ENCODE data around the gene SLC7A9.
A peak's percentile ranks its signal among the peaks of the same experiment; 100 is the strongest.

SLC7A9 gene

GRCh38 chr19:32876919-32877285 lies 7.3 kb upstream of the SLC7A9 start:
- Histone ChIP-seq H3K27me3 (replicated peaks) (no peaks in the 10 kb centered on the region), H3K36me3 (replicated peaks) (no peaks in the 10 kb centered on the region), H3K4me3 (ENCODE audit: low read depth, low read length) (no peak overlapping the region), H3K27ac (peak overlapping the region; percentile 54)
- peak; percentile 75 for DNase-seq
- in situ Hi-C loops (cut with HindIII; ENCODE audit: low pct_ligation_motif_present, low sequenced_read_pairs), result no loop called here
- TF ChIP-seq CTCF (IDR thresholded peaks at IDR 0.05; ENCODE audit: low read depth, low read length, missing control alignments), result no peak

GRCh38 chr19:32876236-32876918 lies 6.8 kb upstream of the SLC7A9 start:
- no peak for TF ChIP-seq CTCF (IDR thresholded peaks at IDR 0.05; ENCODE audit: low read depth, low read length, missing control alignments)
- H3K27me3 ChIP-seq (replicated peaks), result no peaks in the 10 kb centered on the region
- no peak overlapping the region for H3K4me3 ChIP-seq (ENCODE audit: low read depth, low read length)
- no peaks in the 10 kb centered on the region for H3K36me3 ChIP-seq (replicated peaks)
- DNase-seq, result no peak
- H3K27ac ChIP-seq, result no peak overlapping the region
- in situ Hi-C loops (cut with HindIII; ENCODE audit: low pct_ligation_motif_present, low sequenced_read_pairs), result no loop called here

GRCh38 chr19:32875428-32875827 lies 5.9 kb upstream of the SLC7A9 start:
- Histone ChIP-seq H3K27me3 (replicated peaks) (no peaks in the 10 kb centered on the region), H3K4me3 (ENCODE audit: low read depth, low read length) (no peak overlapping the region), H3K27ac (no peak overlapping the region), H3K36me3 (replicated peaks) (no peaks in the 10 kb centered on the region)
- no peak for DNase-seq
- no peak for TF ChIP-seq CTCF (IDR thresholded peaks at IDR 0.05; ENCODE audit: low read depth, low read length, missing control alignments)
- in situ Hi-C loops (cut with HindIII; ENCODE audit: low pct_ligation_motif_present, low sequenced_read_pairs), result no loop called here

- Histone ChIP-seq H3K36me3 (replicated peaks) (no peaks in the 10 kb centered on the region), H3K27me3 (replicated peaks) (no peaks in the 10 kb centered on the region), H3K27ac (no peak overlapping the region), H3K4me3 (ENCODE audit: low read depth, low read length) (no peak overlapping the region)
- TF ChIP-seq CTCF (IDR thresholded peaks at IDR 0.05; ENCODE audit: low read depth, low read length, missing control alignments), result no peak
- in situ Hi-C loops (cut with HindIII; ENCODE audit: low pct_ligation_motif_present, low sequenced_read_pairs), result no loop called here
- no peak for DNase-seq
Measured at GRCh38 chr19:32874605-32875004, 5.0 kb upstream of the SLC7A9 start.

GRCh38 chr19:32873247-32873959 lies 3.8 kb upstream of the SLC7A9 start:
- in situ Hi-C loops (cut with HindIII; ENCODE audit: low pct_ligation_motif_present, low sequenced_read_pairs), result no loop called here
- Histone ChIP-seq H3K27me3 (replicated peaks) (no peaks in the 10 kb centered on the region), H3K36me3 (replicated peaks) (no peaks in the 10 kb centered on the region), H3K27ac (no peak overlapping the region), H3K4me3 (ENCODE audit: low read depth, low read length) (no peak overlapping the region)
- TF ChIP-seq CTCF (IDR thresholded peaks at IDR 0.05; ENCODE audit: low read depth, low read length, missing control alignments), result no peak
- no peak for DNase-seq

Data from brain microvascular endothelial cell (primary cell).